Type B pancreatic cell (in vitro differentiated cells): Measurements from ENCODE around the gene OGFR. TPM values are rescaled to one million over a fixed set of nuclear protein-coding genes. Genes with fewer than 3 reads are reported as not detected.

Source experiments
- DNase-seq: peaks from one replicate; pipeline ENCODE4 v3.0.0; 2021; ENCODE audit warnings: mixed read lengths; ENCODE audit not compliant: unreplicated experiment; ENCODE audit errors: extremely low spot score
- H3K27ac Mint-ChIP-seq: 2 replicates; pipeline ENCODE4 v1.8.0; 2021; ENCODE audit warnings: mild to moderate bottlenecking, mixed read lengths
- H3K27me3 Mint-ChIP-seq: 2 replicates; pipeline ENCODE4 v1.8.0; 2021; ENCODE audit warnings: mixed read lengths
- H3K36me3 Mint-ChIP-seq: 2 replicates; pipeline ENCODE4 v1.8.0; 2021; ENCODE audit warnings: mixed read lengths
- H3K4me1 Mint-ChIP-seq: one replicate; pipeline ENCODE4 v1.8.0; 2021; ENCODE audit warnings: mixed read lengths; ENCODE audit not compliant: unreplicated experiment
- H3K4me3 Mint-ChIP-seq: 2 replicates; pipeline ENCODE4 v1.8.0; 2021; ENCODE audit warnings: mild to moderate bottlenecking, mixed read lengths
- H3K9me3 Mint-ChIP-seq: 2 replicates; pipeline ENCODE4 v1.8.0; 2021; ENCODE audit warnings: mixed read lengths
- CTCF ChIP-seq: fragments of 200-600 bp; sonication (generic); conservative IDR thresholded peaks from 2 replicates; pipeline ENCODE4 v1.5.0; 2021; ENCODE audit warnings: antibody characterized with exemption, mild to moderate bottlenecking
- total RNA-seq: library from RNA; stranded (reverse); gene quantifications from 2 replicates; pipeline ENCODE4 v1.2.1, GENCODE V29; 2021; ENCODE audit warnings: low replicate concordance

Gene OGFR
- total RNA-seq, 1 donor from 2014 or later: 42.8 TPM

- DNase-seq: no peak
- Mint-ChIP-seq H3K27ac (no peak overlapping the region), H3K4me3 (peak overlapping the region; percentile 65), H3K9me3 (no peaks in the 10 kb centered on the region), H3K4me1 (peaks cover 20% of the 10 kb centered on the region), H3K36me3 (peaks cover 26% of the 10 kb centered on the region), H3K27me3 (peaks cover 18% of the 10 kb centered on the region)
- TF ChIP-seq CTCF: no peak
These were observed 53.6 kb downstream of the OGFR start for GRCh38 chr20:62858058-62858830.

- DNase-seq: no peak
- Mint-ChIP-seq H3K4me1 (peaks cover 20% of the 10 kb centered on the region), H3K27ac (no peak overlapping the region), H3K9me3 (no peaks in the 10 kb centered on the region), H3K36me3 (peaks cover 21% of the 10 kb centered on the region), H3K4me3 (peak overlapping the region; percentile 85), H3K27me3 (peaks cover 18% of the 10 kb centered on the region)
- no peak for TF ChIP-seq CTCF
These were observed 55.1 kb downstream of the OGFR start for GRCh38 chr20:62859721-62860120.

- peak overlapping the region; percentile 85 for H3K4me3 Mint-ChIP-seq
- H3K27me3 Mint-ChIP-seq: peaks cover 18% of the 10 kb centered on the region
- peaks cover 20% of the 10 kb centered on the region for H3K4me1 Mint-ChIP-seq
- no peaks in the 10 kb centered on the region for H3K9me3 Mint-ChIP-seq
- no peak for TF ChIP-seq CTCF
- DNase-seq: no peak
- peak overlapping the region; percentile 36 for H3K27ac Mint-ChIP-seq
- peaks cover 19% of the 10 kb centered on the region for H3K36me3 Mint-ChIP-seq
These were observed 55.8 kb downstream of the OGFR start for GRCh38 chr20:62860391-62860923.

GRCh38 chr20:62860924-62861691 is 56.5 kb downstream of the OGFR start:
- Mint-ChIP-seq H3K36me3 (peaks cover 19% of the 10 kb centered on the region), H3K9me3 (no peaks in the 10 kb centered on the region), H3K4me3 (no peak overlapping the region), H3K27me3 (peaks cover 18% of the 10 kb centered on the region), H3K4me1 (peaks cover 20% of the 10 kb centered on the region), H3K27ac (no peak overlapping the region)
- DNase-seq: no peak
- no peak for TF ChIP-seq CTCF

- Mint-ChIP-seq H3K4me1 (peaks cover 20% of the 10 kb centered on the region), H3K27me3 (peaks cover 18% of the 10 kb centered on the region), H3K27ac (no peak within 1 kb of the TSS), H3K9me3 (no peaks in the 10 kb centered on the region), H3K4me3 (peak within 1 kb of the TSS; percentile 85), H3K36me3 (peaks cover 19% of the 10 kb centered on the region)
- peak; percentile 98 for DNase-seq
- TF ChIP-seq CTCF: no peak
These were observed 57.2 kb downstream of the OGFR start, which contains the start of gene TCFL5 for GRCh38 chr20:62861726-62862336. Gene TCFL5 (minus strand): TSS chr20:62861822. CDS start chr20:62861670, 152 bp downstream.
